Stimulated activated CD4-positive, alpha-beta T cell treated with anti-CD3 and anti-CD28 coated beads, Interleukin-15, amount 100 ng/mL, for 48 hours (primary cell): ENCODE data around the gene PLAC1.

Experiments used
- DNase-seq, 2 donors: peaks; one replicate each; pipeline ENCODE4 v3.0.0-alpha.2; 2020; ENCODE audit warnings: low read depth in 2 of 2

The PLAC1 gene

GRCh38 chrX:134670134-134670924 lies 12.1 kb upstream of the PLAC1 start:
- no peak for DNase-seq

- DNase-seq, result no peak
These were observed 11.3 kb upstream of the PLAC1 start for GRCh38 chrX:134669378-134670098.

- DNase-seq, result no peak
These were observed 5.9 kb upstream of the PLAC1 start for GRCh38 chrX:134664202-134664601.

- no peak for DNase-seq
These were observed 3.0 kb upstream of the PLAC1 start for GRCh38 chrX:134661295-134661694.

GRCh38 chrX:134660627-134661026 lies 2.4 kb upstream of the PLAC1 start:
- DNase-seq, result no peak

- no peak for DNase-seq
These were observed 1.5 kb upstream of the PLAC1 start for GRCh38 chrX:134659761-134660160.

- DNase-seq, result no peak
These were observed 421 bp upstream of the PLAC1 start for GRCh38 chrX:134658760-134659023.

- DNase-seq, result peak; percentile 27 to 33
These were observed 3.8 kb downstream of the PLAC1 start for GRCh38 chrX:134654398-134655012.

- DNase-seq, result no peak
These were observed 4.4 kb downstream of the PLAC1 start for GRCh38 chrX:134653835-134654234.

- no peak for DNase-seq
These were observed 7.6 kb downstream of the PLAC1 start for GRCh38 chrX:134650701-134651100.

GRCh38 chrX:134649770-134650169 lies 8.5 kb downstream of the PLAC1 start:
- DNase-seq, result no peak

GRCh38 chrX:134647477-134647877 lies 10.8 kb downstream of the PLAC1 start:
- no peak for DNase-seq

GRCh38 chrX:134646691-134647090 lies 11.6 kb downstream of the PLAC1 start:
- DNase-seq, result no peak

- DNase-seq, result no peak
These were observed 12.2 kb downstream of the PLAC1 start for GRCh38 chrX:134645936-134646543.

- DNase-seq, result no peak
These were observed 15.9 kb downstream of the PLAC1 start for GRCh38 chrX:134642386-134642785.

- DNase-seq, result no peak
These were observed 16.9 kb downstream of the PLAC1 start for GRCh38 chrX:134641346-134641745.

- no peak for DNase-seq
These were observed 17.4 kb downstream of the PLAC1 start for GRCh38 chrX:134640914-134641313.

- no peak for DNase-seq
These were observed 21.4 kb downstream of the PLAC1 start for GRCh38 chrX:134636851-134637250.

GRCh38 chrX:134634691-134635090 lies 23.6 kb downstream of the PLAC1 start:
- DNase-seq, result no peak

GRCh38 chrX:134633832-134634231 lies 24.4 kb downstream of the PLAC1 start:
- DNase-seq, result no peak

GRCh38 chrX:134633394-134633793 lies 24.9 kb downstream of the PLAC1 start:
- no peak for DNase-seq

- no peak for DNase-seq
These were observed 25.9 kb downstream of the PLAC1 start for GRCh38 chrX:134632355-134632754.
